Vagina (tissue), 2 donors: ENCODE measurements around the gene GRIFIN. TPM values are rescaled to one million over a fixed set of nuclear protein-coding genes. Genes with fewer than 3 reads are reported as not detected.

Source experiments
- DNase-seq, 2 donors: peaks; one replicate each; pipeline ENCODE4 v3.0.0-alpha.2; 2017; ENCODE audit errors: extremely low spot score in 2 of 2
- H3K27ac ChIP-seq: fragments of 200-600 bp; sonication (generic); one replicate; pipeline ENCODE4 v1.5.1; 2019
- H3K27me3 ChIP-seq: fragments of 200-600 bp; sonication (generic); one replicate; pipeline ENCODE4 v1.5.1; 2019
- H3K36me3 ChIP-seq, 2 donors: fragments of 200-600 bp; sonication (generic); one replicate each; pipeline ENCODE4 v1.5.1; 2017 to 2019
- H3K4me1 ChIP-seq: fragments of 200-600 bp; sonication (generic); one replicate; pipeline ENCODE4 v1.5.1; 2019
- H3K4me3 ChIP-seq, 2 donors: fragments of 200-600 bp; sonication (generic); 1 replicate in 1 of 2; 2 replicates in 1 of 2; pipeline ENCODE4 v1.5.1; 2016 to 2019
- H3K9me3 ChIP-seq: fragments of 200-600 bp; sonication (generic); one replicate; pipeline ENCODE4 v1.5.1; 2019
- POLR2A ChIP-seq, 2 donors: fragments of 450-650 bp; IDR thresholded peaks; one replicate each; pipeline ENCODE4 v1.6.1; 2017; ENCODE audit warnings: antibody characterized with exemption in 2 of 2, mild to moderate bottlenecking in 2 of 2, moderate library complexity in 2 of 2
- POLR2AphosphoS5 ChIP-seq, 2 donors: sonication (generic); formaldehyde crosslinking; IDR thresholded peaks; one replicate each; pipeline ENCODE4 v1.9.0; 2017; ENCODE audit warnings: antibody characterized with exemption in 2 of 2, mild to moderate bottlenecking in 2 of 2, low read depth in 1 of 2; ENCODE audit not compliant: insufficient read depth in 1 of 2
- intact Hi-C: fragments of 100-400 bp; cut with DNase I; formaldehyde crosslinking; loops from one replicate; pipeline ENCODE4 v1.15.1; 2023
- total RNA-seq: library from RNA; depleted of rRNA; stranded (reverse); fragments of >200 nt; gene quantifications from one replicate; pipeline ENCODE4 v1.2.3, GENCODE V29; 2016
- TF ChIP-seq, protein P1 (sequence below), 3 experiments: fragments of 450-650 bp in 2 of 3; fragments of 200-600 bp in 1 of 3; sonication (generic) in 1 of 3; IDR thresholded peaks; one replicate each; pipeline ENCODE4 v1.5.1; 2017 to 2019; ENCODE audit warnings: antibody characterized with exemption in 3 of 3, mild to moderate bottlenecking in 2 of 3, moderate library complexity in 2 of 3

The GRIFIN gene
- total RNA-seq, 1 donor from 2014 or later, result not detected

DNA sequence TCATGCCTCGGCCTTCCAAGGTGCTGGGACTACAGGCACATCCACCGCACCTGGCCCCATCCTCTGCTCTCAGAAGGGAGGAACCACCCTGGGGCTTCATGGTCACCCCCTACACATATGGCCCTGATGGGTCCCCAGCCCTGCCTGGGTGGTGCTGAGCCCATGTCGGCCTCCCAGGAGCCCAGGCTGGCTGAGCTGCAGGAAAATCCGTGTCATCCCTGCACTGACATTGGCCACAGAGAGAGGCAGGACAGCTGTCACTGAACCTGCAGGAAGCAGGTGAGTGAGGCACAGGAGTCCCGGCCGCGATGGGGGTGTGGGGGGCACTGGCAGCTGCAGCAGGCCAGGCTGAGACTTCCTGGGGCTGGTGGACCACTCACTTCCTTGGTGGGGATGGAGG is 8.0 kb downstream of the GRIFIN start:
- no peak overlapping the region for H3K4me3 ChIP-seq
- H3K9me3 ChIP-seq, result no peaks in the 10 kb centered on the region
- H3K4me1 ChIP-seq, result peaks cover 16% of the 10 kb centered on the region
- no peak overlapping the region for H3K27ac ChIP-seq
- H3K27me3 ChIP-seq, result no peaks in the 10 kb centered on the region
- intact Hi-C loops, result no loop called here
- TF ChIP-seq POLR2A (IDR thresholded peaks at IDR 0.05) (no peak), POLR2AphosphoS5 (IDR thresholded peaks at IDR 0.05; ENCODE audit: insufficient read depth in 1 of 2, low read depth in 1 of 2) (no peak)
- TF ChIP-seq, protein P1, sequence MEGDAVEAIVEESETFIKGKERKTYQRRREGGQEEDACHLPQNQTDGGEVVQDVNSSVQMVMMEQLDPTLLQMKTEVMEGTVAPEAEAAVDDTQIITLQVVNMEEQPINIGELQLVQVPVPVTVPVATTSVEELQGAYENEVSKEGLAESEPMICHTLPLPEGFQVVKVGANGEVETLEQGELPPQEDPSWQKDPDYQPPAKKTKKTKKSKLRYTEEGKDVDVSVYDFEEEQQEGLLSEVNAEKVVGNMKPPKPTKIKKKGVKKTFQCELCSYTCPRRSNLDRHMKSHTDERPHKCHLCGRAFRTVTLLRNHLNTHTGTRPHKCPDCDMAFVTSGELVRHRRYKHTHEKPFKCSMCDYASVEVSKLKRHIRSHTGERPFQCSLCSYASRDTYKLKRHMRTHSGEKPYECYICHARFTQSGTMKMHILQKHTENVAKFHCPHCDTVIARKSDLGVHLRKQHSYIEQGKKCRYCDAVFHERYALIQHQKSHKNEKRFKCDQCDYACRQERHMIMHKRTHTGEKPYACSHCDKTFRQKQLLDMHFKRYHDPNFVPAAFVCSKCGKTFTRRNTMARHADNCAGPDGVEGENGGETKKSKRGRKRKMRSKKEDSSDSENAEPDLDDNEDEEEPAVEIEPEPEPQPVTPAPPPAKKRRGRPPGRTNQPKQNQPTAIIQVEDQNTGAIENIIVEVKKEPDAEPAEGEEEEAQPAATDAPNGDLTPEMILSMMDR (IDR thresholded peaks at IDR 0.05), result no peak
- no peak for DNase-seq
- no peaks in the 10 kb centered on the region for H3K36me3 ChIP-seq

DNA sequence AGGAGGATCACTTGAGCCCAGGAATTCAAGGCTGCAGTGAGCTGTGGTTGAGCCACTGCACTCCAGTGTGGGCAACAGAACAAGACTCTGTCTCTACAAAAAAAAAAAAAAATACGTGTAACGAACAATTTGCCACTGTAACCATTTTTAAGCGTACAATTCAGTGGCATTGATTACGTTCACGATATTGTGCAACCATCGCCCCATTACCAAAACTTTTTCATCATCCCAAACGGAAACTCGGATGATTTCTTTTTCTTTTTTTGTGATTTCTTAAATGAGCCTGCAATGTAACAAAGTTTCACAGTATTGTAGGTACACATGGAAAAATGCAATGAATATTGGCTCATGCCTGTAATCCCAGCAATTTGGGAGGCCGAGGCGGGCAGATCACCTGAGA is 9.5 kb downstream of the GRIFIN start:
- Histone ChIP-seq H3K27ac (no peak overlapping the region), H3K27me3 (no peaks in the 10 kb centered on the region), H3K9me3 (no peaks in the 10 kb centered on the region), H3K4me1 (peaks cover 15% of the 10 kb centered on the region), H3K4me3 (no peak overlapping the region), H3K36me3 (no peaks in the 10 kb centered on the region)
- DNase-seq, result no peak
- TF ChIP-seq, protein P1 (IDR thresholded peaks at IDR 0.05), result no peak
- TF ChIP-seq POLR2A (IDR thresholded peaks at IDR 0.05), result no peak
- no peak for TF ChIP-seq POLR2AphosphoS5 (IDR thresholded peaks at IDR 0.05; ENCODE audit: insufficient read depth in 1 of 2, low read depth in 1 of 2)
- intact Hi-C loops, result no loop called here

DNA sequence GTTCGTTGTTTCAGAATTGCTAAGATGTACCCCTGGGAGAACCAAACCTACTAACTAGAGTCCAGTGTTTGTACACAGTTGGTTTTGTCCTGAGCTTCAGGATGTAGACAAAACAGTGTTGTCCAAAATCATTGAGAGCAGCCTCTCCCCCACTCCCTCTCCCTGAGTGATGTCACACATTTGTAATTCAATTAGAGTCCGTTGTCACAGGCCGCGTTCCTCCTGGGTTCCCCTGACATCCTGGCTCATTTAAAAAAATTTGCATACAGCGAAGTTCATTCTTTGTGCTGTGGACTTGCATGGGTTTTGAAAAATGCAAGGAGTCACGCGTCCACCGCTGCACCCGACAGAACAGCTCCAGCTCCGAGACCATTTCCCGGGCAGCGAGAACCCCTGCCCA is 10.3 kb downstream of the GRIFIN start:
- DNase-seq, result no peak
- no peaks in the 10 kb centered on the region for H3K27me3 ChIP-seq
- no peak overlapping the region for H3K27ac ChIP-seq
- intact Hi-C loops, result no loop called here
- H3K9me3 ChIP-seq, result no peaks in the 10 kb centered on the region
- H3K36me3 ChIP-seq, result no peaks in the 10 kb centered on the region
- H3K4me3 ChIP-seq, result no peak overlapping the region
- TF ChIP-seq POLR2AphosphoS5 (IDR thresholded peaks at IDR 0.05; ENCODE audit: insufficient read depth in 1 of 2, low read depth in 1 of 2) (no peak), POLR2A (IDR thresholded peaks at IDR 0.05) (no peak)
- TF ChIP-seq, protein P1 (IDR thresholded peaks at IDR 0.05), result no peak
- H3K4me1 ChIP-seq, result peaks cover 8% of the 10 kb centered on the region

DNA sequence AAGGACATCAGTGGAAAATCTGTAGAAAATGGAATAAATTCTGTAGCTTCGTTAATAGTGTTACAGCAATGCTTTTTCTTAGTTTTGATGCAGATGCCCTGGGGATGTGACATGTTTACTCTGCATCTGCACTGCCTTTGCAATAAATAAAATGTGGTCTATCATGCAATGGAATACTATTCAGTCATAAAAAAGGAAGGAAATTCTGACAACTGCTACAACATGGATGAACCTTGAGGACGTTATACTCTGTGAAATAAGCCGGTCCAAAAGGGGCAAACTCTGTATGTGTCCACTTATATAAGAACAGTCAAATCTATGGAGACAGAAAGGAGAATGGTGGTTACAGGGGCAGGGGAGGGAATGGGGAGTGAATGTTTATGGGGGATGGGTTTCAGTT is 13.5 kb downstream of the GRIFIN start:
- TF ChIP-seq POLR2AphosphoS5 (IDR thresholded peaks at IDR 0.05; ENCODE audit: insufficient read depth in 1 of 2, low read depth in 1 of 2), result no peak
- TF ChIP-seq POLR2A (IDR thresholded peaks at IDR 0.05), result no peak
- TF ChIP-seq, protein P1 (IDR thresholded peaks at IDR 0.05), result no peak
- intact Hi-C loops, result no loop called here
- Histone ChIP-seq H3K4me3 (no peak overlapping the region), H3K27ac (no peak overlapping the region), H3K9me3 (no peaks in the 10 kb centered on the region), H3K27me3 (no peaks in the 10 kb centered on the region), H3K4me1 (no peaks in the 10 kb centered on the region), H3K36me3 (no peaks in the 10 kb centered on the region)
- DNase-seq, result no peak

DNA sequence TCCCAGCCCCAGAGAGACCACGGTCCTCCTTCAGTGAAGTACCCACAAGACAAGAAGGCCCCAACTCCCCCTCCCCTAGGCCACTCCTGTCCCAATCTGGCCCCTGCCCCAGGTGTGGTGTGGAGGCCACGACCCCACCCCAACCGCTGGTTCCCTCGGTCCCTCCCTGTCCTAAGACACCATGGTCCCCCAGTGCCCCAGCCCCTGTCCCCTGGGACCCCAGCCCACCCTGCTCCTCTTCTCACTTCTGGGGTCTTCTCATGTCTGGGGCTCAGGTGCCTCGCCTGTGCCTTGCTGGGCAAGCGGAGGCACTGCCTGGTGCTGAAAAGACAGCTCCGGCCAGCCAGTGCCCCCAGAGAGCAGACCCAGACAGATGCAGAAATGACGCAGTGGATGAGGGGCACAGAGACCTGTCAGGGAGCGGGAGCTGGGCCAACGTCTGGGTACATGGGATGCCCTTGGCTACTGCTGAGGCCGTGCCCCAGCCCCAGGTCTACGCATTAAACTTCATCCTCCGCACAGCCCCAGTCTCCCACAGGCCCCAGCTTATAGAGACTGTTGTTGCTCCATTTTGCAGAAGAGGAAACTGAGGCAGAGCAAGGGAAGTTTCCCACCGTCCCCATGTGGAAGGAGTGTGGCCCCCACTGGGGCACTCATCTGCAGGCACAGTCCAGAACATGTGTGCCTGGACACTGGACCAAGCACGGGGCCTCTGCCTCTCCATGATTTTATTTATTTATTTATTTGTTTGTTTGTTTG is 14.8 kb downstream of the GRIFIN start:
- no peaks in the 10 kb centered on the region for H3K9me3 ChIP-seq
- H3K36me3 ChIP-seq, result no peaks in the 10 kb centered on the region
- DNase-seq, result no peak
- H3K4me1 ChIP-seq, result no peaks in the 10 kb centered on the region
- H3K27me3 ChIP-seq, result no peaks in the 10 kb centered on the region
- intact Hi-C loops, result no loop called here
- H3K27ac ChIP-seq, result no peak overlapping the region
- TF ChIP-seq, protein P1 (IDR thresholded peaks at IDR 0.05), result no peak
- no peak for TF ChIP-seq POLR2A (IDR thresholded peaks at IDR 0.05)
- no peak for TF ChIP-seq POLR2AphosphoS5 (IDR thresholded peaks at IDR 0.05; ENCODE audit: insufficient read depth in 1 of 2, low read depth in 1 of 2)
- no peak overlapping the region for H3K4me3 ChIP-seq
